Heart right ventricle (tissue), 16 donors: ENCODE measurements around the gene BRD2. TPM values are rescaled to one million over a fixed set of nuclear protein-coding genes. Genes with fewer than 3 reads are reported as not detected.

Experiments
- ATAC-seq, 8 donors: fragments of 200-7000 bp; cut with Tn5 transposase; one replicate each; pipeline ENCODE4 v1.9.1; 2020; ENCODE audit warnings: mild to moderate bottlenecking in 8 of 8, moderate library complexity in 8 of 8, moderate number of reproducible peaks in 1 of 8
- DNase-seq, 2 donors: peaks; one replicate each; pipeline ENCODE4 v3.0.0-alpha.2; 2020
- H3K27ac ChIP-seq, 10 donors: fragments of 200-600 bp; sonication (generic) in 2 of 10; one replicate each; pipeline versions ENCODE4 v1.5.0 to v1.8.0; 2020 to 2022; ENCODE audit warnings: mild to moderate bottlenecking in 3 of 10
- H3K27me3 ChIP-seq, 7 donors: fragments of 200-600 bp; one replicate each; pipeline ENCODE4 v1.8.0; 2021 to 2022; ENCODE audit warnings: mild to moderate bottlenecking in 2 of 7
- H3K36me3 ChIP-seq, 9 donors: fragments of 200-600 bp; sonication (generic) in 1 of 9; one replicate each; pipeline versions ENCODE4 v1.5.0 to v1.8.0; 2020 to 2022; ENCODE audit warnings: mild to moderate bottlenecking in 2 of 9
- H3K4me1 ChIP-seq, 9 donors: fragments of 200-600 bp; sonication (generic) in 1 of 9; one replicate each; pipeline versions ENCODE4 v1.5.0 to v1.8.0; 2020 to 2022; ENCODE audit warnings: mild to moderate bottlenecking in 4 of 9
- H3K4me3 ChIP-seq, 10 donors: fragments of 200-600 bp; sonication (generic) in 2 of 10; one replicate each; pipeline versions ENCODE4 v1.5.0 to v1.8.0; 2020 to 2022; ENCODE audit warnings: mild to moderate bottlenecking in 7 of 10, moderate library complexity in 2 of 10
- H3K9me3 ChIP-seq, 11 donors: fragments of 200-600 bp in 10 of 11; sonication (generic) in 2 of 11; one replicate each; pipeline versions ENCODE4 v1.5.0 to v1.8.0; 2013 to 2022; ENCODE audit warnings: mild to moderate bottlenecking in 2 of 11, control low read depth in 1 of 11, moderate library complexity in 1 of 11
- CTCF ChIP-seq, 9 donors: fragments of 200-600 bp; sonication (generic) in 2 of 9; IDR thresholded peaks; one replicate each; pipeline versions ENCODE4 v1.5.0 to v1.8.0; 2021 to 2022; ENCODE audit warnings: antibody characterized with exemption in 9 of 9, mild to moderate bottlenecking in 5 of 9, moderate library complexity in 1 of 9
- WGBS, 2 donors: extraction: QIAGEN DNeasy Blood & Tissue Kit; methylation state at CpG; one replicate each; pipeline ENCODE4 v1.1.7; 2013; ENCODE audit warnings: inconsistent platforms in 1 of 2; 5-methylcytosine and 5-hydroxymethylcytosine counted together
- intact Hi-C, 10 donors: fragments of 100-400 bp; cut with DNase I; formaldehyde crosslinking; loops; one replicate each; pipeline versions ENCODE4 v1.11.1 to v1.14.2; 2022
- polyA plus RNA-seq, 2 donors: library from polyadenylated mRNA; stranded (reverse); fragments of 200-250 nt; gene quantifications; one replicate each; pipeline ENCODE4 v1.2.3, GENCODE V29; 2013
- total RNA-seq, 10 donors: library from RNA; stranded (reverse); fragmentation: NEBNext Ultra II Directional in 3 of 10; extraction: Animal tissue kit (Norgen Biotek cat#: 25700) in 3 of 10; gene quantifications; one replicate each; pipeline versions ENCODE4 v1.2.1 to v1.2.4, GENCODE V29; 2021 to 2023
- donor health status: Arrhythmogenic right ventricular cardiomyopathy.
- donor health status: ischemic (EF 13 %, LVEDD 7.1; RV severe dilation, severe dysfunction).
- donor health status: healthy with polysubstance abuse.
- donor health status: DM: no; HTN: yes; CAD: no.
- donor health status: DM: no; HTN: no; CAD: no.
- donor health status: ischemic (EF 25% LVEDD 6.9; RV normal size, moderate dysfunction).
- donor health status: ischemic (EF 25% LVEDD 5.7; RV mildly dilated, moderate dysfunction).
- donor health status: healthy.
- donor health status: DM: yes; HTN: yes; CAD: no.
- donor health status: Ischemic cardiomyopathy.
- donor health status: ischemic (EF 35%, LVEDD 5.7; RV mildly dilated, moderate dysfunction).
- donor health status: nonischemic (EF 11% LVEDD 7.7; RV severe dilation, severe dysfunction).
- donor health status: DM: yes; HTN: yes; CAD: no.
- donor health status: PGD.
- donor health status: ischemic (EF 29% LVEDD 5.4; RV normal size, mild dysfunction).
- donor health status: nonischemic (EF 23%, LVEDD 6.1; RV moderate dilation, normal function).

BRD2 gene
- total and polyA plus RNA-seq, 12 donors, result 49.3 to 97.0 (median 74.9) TPM

GRCh38 chr6:32976334-32977069 lies 8.1 kb downstream of the BRD2 start:
- Histone ChIP-seq H3K4me3 (peak overlapping the region in 2 of 10 donors; percentile 89 to 98), H3K36me3 (peaks cover 16 to 95% (median 72%) of the 10 kb centered on the region in 9 donors), H3K4me1 (peaks cover 5 to 61% (median 44%) of the 10 kb centered on the region in 9 donors), H3K27me3 (no peaks in the 10 kb centered on the region), H3K27ac (no peak overlapping the region), H3K9me3 (no peaks in the 10 kb centered on the region)
- WGBS, 2 donors, result 70 to 76% methylated on average over 7 of the region's 7 CpGs
- ATAC-seq (no peak), DNase-seq (no peak)
- intact Hi-C loops, result loop anchor here in 1 of 10 donors (5.0 kb wide), 1 partner anchor 39 kb away; no protein-coding TSS in a partner anchor
- TF ChIP-seq CTCF (IDR thresholded peaks at IDR 0.05), result no peak

GRCh38 chr6:32977272-32977952 lies 9.0 kb downstream of the BRD2 start:
- Histone ChIP-seq H3K4me3 (peak overlapping the region in 1 of 10 donors; percentile 1), H3K36me3 (peaks cover 13 to 100% (median 80%) of the 10 kb centered on the region in 9 donors), H3K27ac (no peak overlapping the region), H3K27me3 (no peaks in the 10 kb centered on the region), H3K9me3 (no peaks in the 10 kb centered on the region), H3K4me1 (peaks cover 5 to 64% (median 44%) of the 10 kb centered on the region in 9 donors)
- WGBS, 2 donors, result 68 to 74% methylated on average over 10 of the region's 10 CpGs
- no peak for DNase-seq
- intact Hi-C loops, result loop anchor here in 1 of 10 donors (5.0 kb wide), 1 partner anchor 40 kb away; no protein-coding TSS in a partner anchor
- ATAC-seq, result no peak
- no peak for TF ChIP-seq CTCF (IDR thresholded peaks at IDR 0.05)

GRCh38 chr6:32977953-32978324 lies 9.5 kb downstream of the BRD2 start:
- ATAC-seq, result no peak
- Histone ChIP-seq H3K4me3 (no peak overlapping the region), H3K27ac (no peak overlapping the region), H3K36me3 (peaks cover 8 to 98% (median 75%) of the 10 kb centered on the region in 9 donors), H3K9me3 (no peaks in the 10 kb centered on the region), H3K4me1 (peaks cover 5 to 70% (median 48%) of the 10 kb centered on the region in 9 donors), H3K27me3 (no peaks in the 10 kb centered on the region)
- 66 to 74% methylated on average over 7 of the region's 7 CpGs for WGBS, 2 donors
- no peak for TF ChIP-seq CTCF (IDR thresholded peaks at IDR 0.05)
- intact Hi-C loops, result loop anchor here in 1 of 10 donors (5.0 kb wide), 1 partner anchor 41 kb away; no protein-coding TSS in a partner anchor
- no peak for DNase-seq

GRCh38 chr6:32979720-32980487 lies 11.5 kb downstream of the BRD2 start:
- H3K27me3 ChIP-seq, result no peaks in the 10 kb centered on the region
- no peak for DNase-seq
- TF ChIP-seq CTCF (IDR thresholded peaks at IDR 0.05), result no peak
- 89% methylated on average over 12 of the region's 12 CpGs for WGBS, 2 donors
- peaks cover 8 to 90% (median 71%) of the 10 kb centered on the region in 9 donors for H3K36me3 ChIP-seq
- no peak for ATAC-seq
- no peak overlapping the region for H3K4me3 ChIP-seq
- H3K27ac ChIP-seq, result no peak overlapping the region
- H3K4me1 ChIP-seq, result peaks cover under 1 to 67% (median 41%) of the 10 kb centered on the region in 9 donors
- intact Hi-C loops, result loop anchor here in 2 of 10 donors (5.0 kb wide), 2 partner anchors 43 to 88 kb away; no protein-coding TSS in a partner anchor
- no peaks in the 10 kb centered on the region for H3K9me3 ChIP-seq
